Activated CD8-positive, alpha-beta memory T cell treated with anti-CD3 and anti-CD28 coated beads, Interleukin-2, amount 50 U/mL, for 1 hour (primary cell): ENCODE data around the gene MRPL40.

ENCODE experiments used
- DNase-seq: peaks from one replicate; pipeline ENCODE4 v3.0.0-alpha.2; 2020; ENCODE audit errors: extremely low read depth

The MRPL40 gene

GRCh38 chr22:19461506-19461905, 29.2 kb downstream of the MRPL40 start:
- no peak for DNase-seq

GRCh38 chr22:19463008-19463407, 30.7 kb downstream of the MRPL40 start:
- no peak for DNase-seq

- no peak for DNase-seq
Observed at GRCh38 chr22:19463491-19464469, 31.4 kb downstream of the MRPL40 start.

DNA sequence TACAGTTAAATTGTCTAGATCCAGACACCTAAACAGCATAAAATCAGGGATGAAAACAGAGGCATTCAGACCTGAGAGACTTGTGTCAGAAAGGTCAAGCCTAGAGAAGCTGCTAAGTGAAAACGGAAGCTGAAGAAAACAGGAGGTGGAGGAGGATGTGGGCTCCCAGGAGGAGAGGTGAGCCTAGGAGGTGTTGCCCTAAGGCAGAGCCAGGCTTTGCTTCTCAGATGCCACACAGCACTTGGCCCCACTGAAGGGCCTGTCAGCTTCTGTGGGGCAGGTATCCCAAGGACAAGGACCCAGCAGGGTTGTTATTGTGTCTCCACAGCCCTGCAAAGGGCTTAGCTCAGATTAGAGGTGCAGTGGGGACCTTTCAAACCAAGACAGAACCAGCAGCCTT, 32.2 kb downstream of the MRPL40 start:
- no peak for DNase-seq

GRCh38 chr22:19464975-19465374, 32.6 kb downstream of the MRPL40 start:
- no peak for DNase-seq

DNA sequence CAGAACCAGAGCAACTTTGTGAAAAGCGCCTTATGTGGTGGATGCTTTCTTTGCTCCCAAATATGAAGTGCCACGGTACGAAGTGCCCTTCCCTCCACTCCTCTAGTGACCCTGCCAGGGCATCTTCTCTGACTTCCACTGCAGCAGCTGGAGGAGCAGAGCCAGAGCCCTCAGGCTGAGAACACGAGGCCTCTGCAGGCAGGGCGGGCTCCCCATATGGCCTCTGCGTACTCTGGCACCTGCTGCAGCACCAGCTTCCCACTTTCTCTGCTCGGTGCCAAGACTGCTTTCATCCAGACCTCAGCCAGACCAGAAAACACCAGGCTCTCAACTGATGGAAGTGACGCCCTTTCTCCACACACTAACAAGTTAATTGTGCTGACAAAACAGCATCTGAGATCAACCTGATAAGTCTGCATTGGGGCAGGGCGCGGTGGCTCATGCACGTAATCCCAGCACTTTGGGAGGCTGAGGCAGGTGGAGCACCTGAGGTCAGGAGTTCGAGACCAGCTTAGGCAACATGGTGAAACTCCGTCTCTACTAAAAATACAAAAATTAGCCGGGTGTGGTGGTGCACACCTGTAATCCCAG, 33.9 kb downstream of the MRPL40 start:
- DNase-seq, result no peak

DNA sequence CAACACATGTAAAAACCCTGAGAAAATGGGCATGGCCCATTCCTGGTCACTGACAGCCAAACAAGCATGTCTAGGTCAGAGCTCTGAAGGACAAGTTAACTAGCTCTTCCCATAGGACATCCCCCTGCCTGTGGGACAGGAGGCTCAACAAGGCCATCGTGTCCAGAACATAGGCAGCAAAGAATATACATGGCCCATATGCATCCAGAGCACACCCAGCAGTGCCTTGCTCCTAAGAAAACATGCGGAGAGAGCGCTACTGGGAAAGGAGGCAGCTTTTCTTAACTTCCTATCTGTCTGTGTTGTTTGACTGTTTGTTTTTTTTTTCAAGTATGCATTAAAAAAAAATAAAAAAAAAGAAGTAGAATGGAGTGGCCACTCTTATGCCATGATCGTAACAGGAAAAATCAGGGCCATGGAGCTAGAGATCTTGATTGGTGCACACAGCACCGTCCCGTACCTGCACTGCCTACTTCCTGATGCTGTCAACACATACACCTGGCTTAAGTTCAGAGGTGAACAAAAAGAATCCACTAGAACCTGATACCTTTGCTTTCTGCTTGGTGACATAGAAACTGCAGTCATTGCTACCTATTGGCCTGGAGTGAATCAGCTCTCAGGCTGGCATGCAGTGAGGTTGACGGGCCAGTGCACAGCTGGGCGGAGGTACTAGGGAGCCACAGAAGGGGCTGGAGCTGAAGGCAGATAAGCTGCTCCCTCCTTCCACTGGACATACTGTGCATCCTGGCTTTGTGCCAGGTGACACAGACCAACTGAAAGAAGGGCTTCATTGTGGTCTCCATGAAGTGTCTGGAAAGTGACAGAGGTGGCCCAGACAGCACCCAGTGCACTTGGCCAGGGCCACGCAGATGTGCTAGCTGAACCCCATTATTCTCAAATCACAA, 34.8 kb downstream of the MRPL40 start:
- no peak for DNase-seq

GRCh38 chr22:19467912-19468311, 35.6 kb downstream of the MRPL40 start:
- no peak for DNase-seq

- no peak for DNase-seq
Observed at GRCh38 chr22:19469421-19469820, 37.1 kb downstream of the MRPL40 start.

DNA sequence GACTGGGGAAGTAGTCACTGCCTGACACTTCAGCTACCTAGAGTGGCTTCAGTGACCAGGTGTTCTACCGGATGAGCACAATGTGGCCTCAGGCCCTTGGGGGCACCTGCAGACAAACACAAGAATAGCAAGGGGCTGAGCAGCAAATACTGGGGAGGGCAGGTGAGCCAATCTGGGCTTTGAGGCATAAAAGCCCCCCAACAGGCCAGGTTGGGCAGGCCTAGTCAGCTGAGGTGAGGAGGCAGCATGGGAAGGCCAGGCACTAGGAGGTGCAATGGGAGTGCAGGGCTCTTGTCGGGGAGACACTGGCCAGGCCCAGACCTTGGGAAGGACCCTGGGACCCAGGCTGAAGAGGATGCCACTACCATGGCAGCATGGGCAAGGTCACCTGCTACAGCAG, 37.7 kb downstream of the MRPL40 start:
- no peak for DNase-seq

- DNase-seq, result no peak
Observed at GRCh38 chr22:19471572-19471971, 39.2 kb downstream of the MRPL40 start.

DNA sequence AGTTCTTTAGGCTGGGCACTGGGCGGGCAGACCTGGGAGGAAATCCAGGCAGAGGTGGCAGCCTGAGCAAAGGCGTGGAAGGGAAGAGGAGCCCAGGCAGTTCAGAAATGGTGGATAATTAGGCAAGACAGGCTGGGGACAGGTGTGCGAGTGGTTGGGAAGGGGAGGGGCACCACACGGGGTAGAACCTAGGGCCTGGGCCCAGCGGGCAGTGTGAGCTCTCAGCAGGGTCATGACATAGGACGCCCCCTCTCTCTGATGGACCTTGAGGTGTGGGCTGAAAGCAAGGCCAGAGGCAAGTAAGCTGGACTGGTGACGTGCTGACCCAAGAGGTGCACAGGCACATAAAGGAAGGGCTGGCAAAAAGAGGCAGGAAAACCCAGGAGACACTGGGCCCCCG, 39.9 kb downstream of the MRPL40 start:
- DNase-seq, result no peak

DNA sequence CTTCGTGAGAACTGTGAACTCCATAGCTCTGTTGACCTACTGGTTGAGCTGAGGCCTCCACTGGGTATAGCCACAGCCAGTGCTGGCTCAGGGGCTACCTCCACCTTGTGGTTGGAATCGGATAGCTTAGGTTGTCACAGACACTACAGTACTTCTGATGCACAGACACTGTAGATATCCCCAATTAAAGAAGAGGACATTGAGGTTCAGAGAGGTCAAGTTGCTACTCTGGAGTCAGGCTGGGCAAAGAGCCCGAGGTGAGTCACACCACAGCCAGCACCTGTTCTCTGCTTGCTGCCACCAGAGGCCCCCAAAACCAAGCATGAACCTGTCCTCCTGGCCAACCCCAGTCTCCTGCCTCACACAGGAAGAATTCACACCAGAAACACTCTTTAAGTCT, 41.2 kb downstream of the MRPL40 start:
- DNase-seq, result no peak

GRCh38 chr22:19476023-19476422, 43.7 kb downstream of the MRPL40 start:
- DNase-seq, result no peak

DNA sequence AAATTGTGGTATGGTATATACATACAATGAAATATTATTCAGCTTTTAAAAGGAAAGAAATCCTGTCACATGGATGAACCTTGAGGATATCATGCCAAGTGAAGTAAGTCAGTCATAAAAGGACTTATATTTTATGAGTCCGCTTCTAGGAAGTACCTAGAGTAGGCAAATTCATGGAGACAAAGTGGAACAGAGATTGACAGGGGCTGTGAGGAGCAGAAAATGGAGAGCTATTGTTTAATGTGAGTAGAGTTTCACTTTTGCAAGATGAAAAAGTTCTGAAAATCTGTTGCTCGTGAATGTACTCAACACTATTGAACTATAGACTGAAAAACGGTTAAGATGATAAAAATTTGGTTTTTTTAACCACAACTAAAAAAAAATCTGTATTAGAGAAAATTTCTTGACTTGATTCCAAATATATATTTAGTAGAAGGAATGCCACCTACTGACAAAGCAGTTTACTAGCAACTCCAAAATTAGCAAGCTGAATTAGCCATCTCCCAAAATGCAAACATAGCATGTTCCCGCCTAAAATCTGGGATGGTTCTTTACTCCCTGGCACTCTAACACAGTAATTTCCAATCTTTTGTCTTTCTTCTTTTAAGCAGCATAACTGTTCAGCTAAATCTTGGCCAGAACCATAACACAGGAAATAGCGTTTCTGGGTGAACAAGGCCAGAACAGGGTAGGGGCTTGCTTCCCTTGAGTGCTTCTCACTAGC, 45.1 kb downstream of the MRPL40 start:
- no peak for DNase-seq

DNA sequence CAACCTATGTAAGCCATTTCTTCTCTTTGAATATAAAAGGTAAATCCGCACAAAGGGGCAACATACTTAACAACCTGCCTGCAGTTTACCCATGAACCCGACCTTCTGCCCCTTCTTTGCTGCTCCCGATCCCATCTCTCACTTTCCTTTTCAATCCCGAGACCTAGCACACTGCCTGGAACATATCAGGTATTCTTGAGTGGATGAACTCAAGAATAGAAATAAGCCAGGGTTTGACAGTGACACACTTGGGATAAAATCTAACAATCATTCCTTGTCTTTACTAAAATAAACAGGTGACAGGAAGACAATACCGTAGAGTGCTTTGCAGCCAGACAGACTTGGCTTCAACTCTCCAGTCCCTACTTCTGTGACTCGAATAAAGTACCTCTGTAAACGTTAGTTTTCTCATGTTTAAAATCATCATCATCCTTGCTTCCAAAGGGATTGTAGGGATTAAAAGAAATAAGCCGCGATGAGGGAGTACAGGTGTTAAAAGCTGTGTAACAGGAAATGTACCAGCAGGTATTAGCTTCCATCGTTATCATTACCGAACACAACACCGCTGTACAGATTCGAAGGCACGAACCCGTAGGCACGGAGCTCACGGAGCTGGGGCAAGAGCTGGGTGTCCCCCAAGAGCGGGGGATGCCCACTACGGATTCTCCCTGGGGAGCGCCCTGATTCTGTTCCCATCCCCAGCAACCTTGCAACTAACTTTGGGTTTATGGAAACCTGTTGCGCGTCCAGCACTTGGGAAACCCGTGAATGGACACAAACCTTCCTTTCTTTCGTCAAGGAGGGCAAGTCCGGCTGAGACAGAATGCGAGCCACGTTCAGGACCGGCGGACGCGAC, 45.9 kb downstream of the MRPL40 start:
- no peak for DNase-seq

DNA sequence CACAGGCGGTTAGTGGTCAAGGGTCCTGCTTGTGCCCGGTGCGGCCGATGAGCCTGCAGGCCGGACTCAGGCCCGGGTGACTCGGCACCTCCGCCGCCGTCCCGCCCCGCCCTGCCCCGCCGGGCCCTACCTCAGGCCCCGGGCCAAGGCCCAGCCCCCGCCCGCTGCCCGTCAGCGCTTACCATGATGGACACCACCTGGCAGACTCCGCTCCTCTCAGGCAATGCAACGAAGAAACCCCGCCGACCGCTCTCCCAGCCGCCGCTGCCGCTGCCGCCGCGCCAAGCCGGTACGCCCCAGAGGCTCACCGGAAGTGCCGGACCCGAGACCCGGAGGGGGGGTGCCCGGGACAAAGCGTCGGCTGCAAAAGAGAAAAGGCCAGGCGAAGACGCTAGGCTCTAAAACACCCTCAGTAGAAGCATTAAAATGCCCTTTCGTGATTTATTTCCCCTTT, 46.6 kb downstream of the MRPL40 start, which contains the start of gene UFD1:
Gene UFD1, minus strand, starts transcription at position 293 of the 454 bp plus-strand sequence. Its CDS starts 108 bp downstream, at position 185.
- peak; percentile 31 for DNase-seq

DNA sequence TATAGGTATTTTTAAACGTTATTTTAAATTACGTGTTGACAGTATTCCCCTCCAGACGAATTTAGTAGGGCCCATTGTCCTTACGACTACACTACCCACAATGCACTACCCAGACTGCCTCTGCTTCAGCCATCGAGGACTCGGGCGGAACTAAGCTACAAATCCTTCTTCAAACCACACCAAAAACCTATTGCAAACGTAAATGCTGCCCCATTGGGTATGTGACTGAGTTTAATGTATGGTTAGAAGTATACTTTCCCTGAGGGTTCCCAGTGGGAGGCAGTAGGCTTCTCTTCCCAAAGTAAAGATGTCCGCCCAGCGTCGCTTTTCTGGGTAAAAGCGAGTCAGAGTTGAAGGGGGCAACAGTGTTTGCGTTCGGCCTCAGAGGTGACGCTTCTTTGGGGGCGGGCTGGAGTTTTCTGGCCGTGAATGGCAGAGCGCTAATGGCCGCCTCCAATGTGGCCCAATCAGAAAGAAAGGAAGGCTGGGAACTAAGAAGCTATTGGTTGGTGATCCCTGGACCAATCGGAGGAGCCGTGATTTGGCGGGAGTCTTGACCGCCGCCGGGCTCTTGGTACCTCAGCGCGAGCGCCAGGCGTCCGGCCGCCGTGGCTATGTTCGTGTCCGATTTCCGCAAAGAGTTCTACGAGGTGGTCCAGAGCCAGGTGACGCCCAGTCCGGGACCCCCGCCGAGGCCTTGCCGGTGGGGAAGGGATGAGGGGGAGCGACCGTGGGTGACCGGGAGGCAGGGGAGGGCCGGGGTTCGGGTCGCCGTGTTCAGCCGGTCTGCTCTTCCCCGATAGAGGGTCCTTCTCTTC, 47.2 kb downstream of the MRPL40 start, which contains the start of gene CDC45:
Gene CDC45, plus strand, starts transcription at position 566 of the 818 bp plus-strand sequence. Its CDS starts 49 bp downstream, at position 615.
- peak; percentile 90 for DNase-seq

DNA sequence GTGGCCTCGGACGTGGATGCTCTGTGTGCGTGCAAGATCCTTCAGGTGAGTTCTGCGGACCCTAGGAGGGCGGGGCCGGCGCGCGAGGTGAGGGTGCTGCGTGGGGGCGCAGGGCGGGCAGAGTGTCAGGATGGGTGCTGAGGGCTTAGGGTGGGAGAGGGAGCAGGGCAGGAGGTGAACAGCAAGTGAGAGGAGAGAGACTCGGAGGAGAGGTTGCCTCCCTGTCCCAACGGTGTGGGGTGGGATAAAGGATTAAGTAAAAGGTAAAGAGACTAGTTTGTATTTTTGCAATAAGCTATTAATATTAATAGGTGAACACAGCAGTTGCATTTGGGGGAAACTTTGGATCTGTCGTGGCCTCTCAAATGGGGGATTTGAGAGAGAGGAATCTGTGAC, 47.8 kb downstream of the MRPL40 start:
- DNase-seq, result no peak
